GM12801 (cell line): ENCODE measurements around the gene MED22.

ENCODE experiments used
- CTCF ChIP-seq: IDR thresholded peaks from one replicate; pipeline ENCODE4 v1.5.1; 2011; ENCODE audit warnings: control low read depth; ENCODE audit not compliant: insufficient read length; ENCODE audit errors: extremely low read depth

MED22 gene

DNA sequence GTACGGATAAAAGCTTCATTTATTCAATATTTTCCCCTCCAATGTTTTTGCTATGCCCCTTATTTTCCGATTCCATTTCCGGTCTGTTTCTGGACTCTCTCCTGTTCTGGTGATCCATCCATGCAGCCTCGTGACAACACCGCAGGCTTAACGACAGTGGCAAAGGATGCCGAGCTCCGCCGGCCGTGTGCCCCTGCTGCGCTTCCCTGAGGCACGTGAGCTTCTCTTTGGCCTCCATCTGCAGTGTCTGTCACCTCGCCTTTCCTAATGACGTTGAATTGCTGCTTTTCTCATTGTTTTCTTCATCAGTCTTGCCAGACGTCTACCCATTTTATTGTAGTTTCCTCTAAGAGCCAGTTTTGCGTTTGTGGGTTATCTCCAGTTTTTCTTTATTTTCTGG lies 40.6 kb downstream of the MED22 start:
- TF ChIP-seq CTCF: no peak

DNA sequence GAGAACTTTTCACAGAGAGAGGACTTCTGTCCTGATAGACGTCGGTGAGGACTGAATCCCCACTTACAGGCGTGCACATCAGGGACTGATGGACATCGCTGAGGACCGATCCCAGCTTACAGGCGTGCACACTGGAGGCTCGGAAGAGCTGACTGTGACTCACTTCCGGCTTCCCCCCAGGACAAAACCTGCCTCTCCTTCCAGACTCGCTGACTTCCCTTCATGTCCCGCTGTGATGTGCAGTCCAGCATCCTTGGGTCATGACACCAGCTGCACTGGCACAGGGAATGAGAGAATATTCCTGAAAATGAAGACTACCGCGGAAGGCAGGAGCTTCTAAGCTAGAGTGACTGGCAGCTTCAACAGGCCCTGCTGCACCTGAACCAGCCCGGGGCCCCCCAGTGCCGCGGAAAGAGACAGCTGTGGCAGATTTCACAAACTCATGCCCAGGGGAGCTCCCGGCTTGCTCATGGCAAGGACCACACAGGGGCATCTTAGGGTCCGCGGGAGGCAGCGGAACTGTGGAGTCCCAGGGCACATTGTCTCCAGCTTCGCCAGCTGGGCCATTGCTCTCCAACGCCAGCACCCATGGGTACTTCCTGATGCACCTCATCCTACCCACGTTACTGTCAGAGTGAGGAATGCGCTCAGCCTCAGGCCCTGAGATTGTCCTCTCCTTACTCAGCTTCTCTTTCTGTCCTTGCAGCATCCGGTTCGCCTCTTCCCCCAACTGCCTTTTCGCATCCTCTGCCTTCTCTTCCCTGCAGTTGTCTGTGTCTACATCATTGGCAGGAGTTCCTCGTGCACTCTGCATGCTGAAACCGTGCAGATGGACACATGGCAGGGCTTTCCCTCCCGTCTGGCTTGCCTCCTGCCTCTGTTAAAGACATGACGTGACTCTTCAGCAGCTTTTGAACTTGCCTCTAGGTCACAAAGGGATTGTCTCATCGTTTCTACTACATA lies 41.4 kb downstream of the MED22 start:
- no peak for TF ChIP-seq CTCF

DNA sequence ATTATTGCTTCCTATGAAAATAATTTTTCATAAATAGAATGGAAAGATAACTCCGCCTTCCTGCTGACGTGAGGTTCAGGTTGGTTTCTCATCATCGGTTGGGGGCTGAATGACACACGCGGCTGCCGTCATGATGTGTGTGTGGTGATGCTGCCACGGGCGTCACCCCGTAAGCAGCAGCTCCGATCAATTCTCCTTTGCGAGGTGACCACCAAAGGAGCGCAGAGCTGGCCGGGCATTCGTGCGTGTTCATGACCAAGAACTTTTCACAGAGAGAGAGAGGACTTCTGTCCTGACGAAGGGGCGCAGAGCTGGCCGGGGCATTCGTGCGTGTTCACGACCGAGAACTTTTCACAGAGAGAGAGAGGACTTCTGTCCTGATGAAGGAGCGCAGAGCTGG lies 42.2 kb downstream of the MED22 start:
- no peak for TF ChIP-seq CTCF

- TF ChIP-seq CTCF: no peak
Measured at GRCh38 chr9:133304477-133305377, 43.2 kb downstream of the MED22 start.

GRCh38 chr9:133304158-133304470 lies 43.8 kb downstream of the MED22 start:
- TF ChIP-seq CTCF: no peak

DNA sequence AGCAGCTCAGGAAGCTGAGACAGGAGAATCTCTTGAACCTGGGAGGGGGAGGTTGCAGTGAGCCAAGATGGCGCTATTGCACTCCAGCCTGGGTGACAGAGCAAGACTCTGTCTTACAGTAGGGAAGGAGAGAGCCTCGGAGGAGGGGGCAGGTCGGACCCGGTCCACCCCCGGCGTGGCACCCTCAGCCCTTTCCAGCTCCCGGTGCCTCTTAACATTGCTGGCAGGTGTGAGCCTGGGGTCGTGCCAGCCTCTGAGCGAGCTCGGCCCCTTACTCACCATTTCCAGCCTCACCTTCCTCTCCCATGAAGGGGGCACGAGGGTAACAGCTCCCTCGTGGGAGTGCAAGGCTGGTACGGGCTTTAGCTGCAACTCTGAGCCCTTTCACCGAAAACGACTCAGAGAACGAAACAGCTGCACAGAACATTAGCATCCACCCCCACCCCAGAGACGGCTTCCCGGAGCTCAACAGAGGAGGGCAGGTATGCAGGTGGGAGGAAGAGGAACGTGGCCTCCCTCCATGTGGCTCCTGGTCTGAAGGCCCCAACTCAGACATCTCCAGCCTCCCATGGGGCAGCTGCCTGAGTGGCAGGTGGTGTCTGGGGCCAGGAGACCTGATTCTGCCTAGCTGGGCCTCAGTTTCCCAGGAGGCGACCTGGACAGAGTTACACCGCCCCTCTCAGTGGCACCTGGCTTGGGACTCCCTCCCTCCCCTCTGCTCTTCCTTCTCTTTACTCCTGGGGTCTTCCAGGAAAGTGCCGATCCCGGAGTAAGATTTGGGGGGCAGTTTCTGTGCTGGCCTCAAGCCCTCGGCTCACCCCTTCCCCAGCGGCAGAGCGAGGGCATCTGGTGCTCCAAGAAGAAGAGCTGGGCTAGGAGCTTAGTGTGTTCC lies 44.4 kb downstream of the MED22 start:
- TF ChIP-seq CTCF: no peak
